ENCODE results near the gene ZNF326. TPM values are rescaled to one million over a fixed set of nuclear protein-coding genes. Genes with fewer than 3 reads are reported as not detected.
"Not testable (repeated sequence)": the region's sequence is repeated elsewhere in the genome, so short reads cannot be mapped to it uniquely, and the experiment has no call there.

ZNF326 gene
- polyA plus RNA-seq, 1 donor: 49.4 TPM

GRCh38 chr1:89996450-89997110 lies 1.7 kb downstream of the ZNF326 start:
- Histone ChIP-seq H3K4me1 (ENCODE audit: control insufficient read depth, insufficient read depth, low read length) (peaks cover 13% of the 10 kb centered on the region), H3K36me3 (ENCODE audit: control insufficient read depth, insufficient read depth, low read length) (peaks cover 5% of the 10 kb centered on the region), H3K27ac (ENCODE audit: low read length) (peak overlapping the region; percentile 97), H3K4me3 (ENCODE audit: low read length) (peak overlapping the region; percentile 79), H3K9me3 (ENCODE audit: control insufficient read depth, low read depth, low read length) (no peaks in the 10 kb centered on the region), H3K27me3 (ENCODE audit: control insufficient read depth, insufficient read depth, low read length) (no peaks in the 10 kb centered on the region)
- no peak for DNase-seq
- WGBS (ENCODE audit: insufficient coverage, low lambda C conversion rate): 5% methylated on average over 4 of the region's 9 CpGs

GRCh38 chr1:89997152-89997551 lies 2.2 kb downstream of the ZNF326 start:
- no CpG with 5 or more reads among the region's 4 CpGs for WGBS (ENCODE audit: insufficient coverage, low lambda C conversion rate)
- Histone ChIP-seq H3K4me1 (ENCODE audit: control insufficient read depth, insufficient read depth, low read length) (peaks cover 13% of the 10 kb centered on the region), H3K4me3 (ENCODE audit: low read length) (peak overlapping the region; percentile 79)
- H3K27me3 ChIP-seq (ENCODE audit: control insufficient read depth, insufficient read depth, low read length); H3K36me3 ChIP-seq (ENCODE audit: control insufficient read depth, insufficient read depth, low read length); H3K9me3 ChIP-seq (ENCODE audit: control insufficient read depth, low read depth, low read length); H3K27ac ChIP-seq (ENCODE audit: low read length); DNase-seq: not testable (repeated sequence)

GRCh38 chr1:89998306-89998705 lies 3.4 kb downstream of the ZNF326 start:
- Histone ChIP-seq H3K9me3 (ENCODE audit: control insufficient read depth, low read depth, low read length) (no peaks in the 10 kb centered on the region), H3K27me3 (ENCODE audit: control insufficient read depth, insufficient read depth, low read length) (no peaks in the 10 kb centered on the region), H3K4me1 (ENCODE audit: control insufficient read depth, insufficient read depth, low read length) (peaks cover 13% of the 10 kb centered on the region), H3K27ac (ENCODE audit: low read length) (no peak overlapping the region), H3K36me3 (ENCODE audit: control insufficient read depth, insufficient read depth, low read length) (peaks cover 5% of the 10 kb centered on the region), H3K4me3 (ENCODE audit: low read length) (no peak overlapping the region)
- no peak for DNase-seq

- H3K36me3 ChIP-seq (ENCODE audit: control insufficient read depth, insufficient read depth, low read length): peaks cover 5% of the 10 kb centered on the region
- H3K9me3 ChIP-seq (ENCODE audit: control insufficient read depth, low read depth, low read length): no peaks in the 10 kb centered on the region
- H3K27me3 ChIP-seq (ENCODE audit: control insufficient read depth, insufficient read depth, low read length): no peaks in the 10 kb centered on the region
- DNase-seq: no peak
- no peak overlapping the region for H3K4me3 ChIP-seq (ENCODE audit: low read length)
- H3K4me1 ChIP-seq (ENCODE audit: control insufficient read depth, insufficient read depth, low read length): peaks cover 11% of the 10 kb centered on the region
- no peak overlapping the region for H3K27ac ChIP-seq (ENCODE audit: low read length)
Measured at GRCh38 chr1:89999208-89999607, 4.3 kb downstream of the ZNF326 start.

- H3K27ac ChIP-seq (ENCODE audit: low read length): no peak overlapping the region
- H3K9me3 ChIP-seq (ENCODE audit: control insufficient read depth, low read depth, low read length): no peaks in the 10 kb centered on the region
- no peaks in the 10 kb centered on the region for H3K27me3 ChIP-seq (ENCODE audit: control insufficient read depth, insufficient read depth, low read length)
- H3K4me1 ChIP-seq (ENCODE audit: control insufficient read depth, insufficient read depth, low read length): peaks cover 11% of the 10 kb centered on the region
- H3K36me3 ChIP-seq (ENCODE audit: control insufficient read depth, insufficient read depth, low read length): peaks cover 5% of the 10 kb centered on the region
- DNase-seq: no peak
- H3K4me3 ChIP-seq (ENCODE audit: low read length): no peak overlapping the region
- WGBS (ENCODE audit: insufficient coverage, low lambda C conversion rate): 92% methylated on average over 2 of the region's 3 CpGs
Measured at GRCh38 chr1:89999628-90000027, 4.7 kb downstream of the ZNF326 start.

GRCh38 chr1:90000934-90001676 lies 6.2 kb downstream of the ZNF326 start:
- Histone ChIP-seq H3K27me3 (ENCODE audit: control insufficient read depth, insufficient read depth, low read length) (no peaks in the 10 kb centered on the region), H3K36me3 (ENCODE audit: control insufficient read depth, insufficient read depth, low read length) (peaks cover 12% of the 10 kb centered on the region), H3K4me3 (ENCODE audit: low read length) (no peak overlapping the region), H3K27ac (ENCODE audit: low read length) (no peak overlapping the region), H3K9me3 (ENCODE audit: control insufficient read depth, low read depth, low read length) (no peaks in the 10 kb centered on the region), H3K4me1 (ENCODE audit: control insufficient read depth, insufficient read depth, low read length) (peaks cover 11% of the 10 kb centered on the region)
- no peak for DNase-seq
- WGBS (ENCODE audit: insufficient coverage, low lambda C conversion rate): no CpG with 5 or more reads among the region's 2 CpGs

- H3K36me3 ChIP-seq (ENCODE audit: control insufficient read depth, insufficient read depth, low read length): peaks cover 36% of the 10 kb centered on the region
Measured at GRCh38 chr1:90007979-90008404, 13.1 kb downstream of the ZNF326 start.

GRCh38 chr1:90012300-90012699 lies 17.4 kb downstream of the ZNF326 start:
- no peaks in the 10 kb centered on the region for H3K9me3 ChIP-seq (ENCODE audit: control insufficient read depth, low read depth, low read length)
- no peak overlapping the region for H3K4me3 ChIP-seq (ENCODE audit: low read length)
- H3K36me3 ChIP-seq (ENCODE audit: control insufficient read depth, insufficient read depth, low read length): peaks cover 46% of the 10 kb centered on the region
- no peaks in the 10 kb centered on the region for H3K27me3 ChIP-seq (ENCODE audit: control insufficient read depth, insufficient read depth, low read length)
- 100% methylated on average over 1 of the region's 2 CpGs for WGBS (ENCODE audit: insufficient coverage, low lambda C conversion rate)
- H3K27ac ChIP-seq (ENCODE audit: low read length): no peak overlapping the region
- no peak for DNase-seq
- H3K4me1 ChIP-seq (ENCODE audit: control insufficient read depth, insufficient read depth, low read length): no peaks in the 10 kb centered on the region

More at GRCh38 chr1:90007979-90008404, 13.1 kb downstream of the ZNF326 start:
- H3K4me1 ChIP-seq (ENCODE audit: control insufficient read depth, insufficient read depth, low read length): no peaks in the 10 kb centered on the region
- no peak for DNase-seq
- no peaks in the 10 kb centered on the region for H3K9me3 ChIP-seq (ENCODE audit: control insufficient read depth, low read depth, low read length)
- 89% methylated on average over 2 of the region's 2 CpGs for WGBS (ENCODE audit: insufficient coverage, low lambda C conversion rate)
- H3K4me3 ChIP-seq (ENCODE audit: low read length): no peak overlapping the region
- H3K27me3 ChIP-seq (ENCODE audit: control insufficient read depth, insufficient read depth, low read length): no peaks in the 10 kb centered on the region
- no peak overlapping the region for H3K27ac ChIP-seq (ENCODE audit: low read length)

- Histone ChIP-seq H3K27ac (ENCODE audit: low read length) (no peak overlapping the region), H3K9me3 (ENCODE audit: control insufficient read depth, low read depth, low read length) (no peaks in the 10 kb centered on the region), H3K4me3 (ENCODE audit: low read length) (no peak overlapping the region), H3K4me1 (ENCODE audit: control insufficient read depth, insufficient read depth, low read length) (no peaks in the 10 kb centered on the region), H3K36me3 (ENCODE audit: control insufficient read depth, insufficient read depth, low read length) (peaks cover 58% of the 10 kb centered on the region), H3K27me3 (ENCODE audit: control insufficient read depth, insufficient read depth, low read length) (no peaks in the 10 kb centered on the region)
- DNase-seq: no peak
- WGBS (ENCODE audit: insufficient coverage, low lambda C conversion rate): no CpG with 5 or more reads among the region's 1 CpG
Measured at GRCh38 chr1:90023691-90024090, 28.8 kb downstream of the ZNF326 start.

- DNase-seq: no peak
- Histone ChIP-seq H3K27ac (ENCODE audit: low read length) (no peak overlapping the region), H3K9me3 (ENCODE audit: control insufficient read depth, low read depth, low read length) (no peaks in the 10 kb centered on the region), H3K27me3 (ENCODE audit: control insufficient read depth, insufficient read depth, low read length) (no peaks in the 10 kb centered on the region), H3K4me3 (ENCODE audit: low read length) (no peak overlapping the region), H3K36me3 (ENCODE audit: control insufficient read depth, insufficient read depth, low read length) (peaks cover 61% of the 10 kb centered on the region), H3K4me1 (ENCODE audit: control insufficient read depth, insufficient read depth, low read length) (no peaks in the 10 kb centered on the region)
- WGBS (ENCODE audit: insufficient coverage, low lambda C conversion rate): 100% methylated on average over 1 of the region's 1 CpG
Measured at GRCh38 chr1:90027281-90027680, 32.4 kb downstream of the ZNF326 start.

- Histone ChIP-seq H3K4me3 (ENCODE audit: low read length) (no peak overlapping the region), H3K36me3 (ENCODE audit: control insufficient read depth, insufficient read depth, low read length) (no peaks in the 10 kb centered on the region), H3K27me3 (ENCODE audit: control insufficient read depth, insufficient read depth, low read length) (no peaks in the 10 kb centered on the region), H3K9me3 (ENCODE audit: control insufficient read depth, low read depth, low read length) (no peaks in the 10 kb centered on the region), H3K27ac (ENCODE audit: low read length) (no peak overlapping the region), H3K4me1 (ENCODE audit: control insufficient read depth, insufficient read depth, low read length) (peaks cover 11% of the 10 kb centered on the region)
- 86% methylated on average over 1 of the region's 3 CpGs for WGBS (ENCODE audit: insufficient coverage, low lambda C conversion rate)
- DNase-seq: no peak
Measured at GRCh38 chr1:90039652-90040051, 44.7 kb downstream of the ZNF326 start.
